Neural progenitor cell (in vitro differentiated cells): Measurements from ENCODE around the gene ARHGAP45.

ENCODE experiments used
- CTCF ChIP-seq: fragments of 200-600 bp; sonication (generic); IDR thresholded peaks from 2 replicates; pipeline ENCODE4 v1.5.1; 2017; ENCODE audit warnings: antibody characterized with exemption, mild to moderate bottlenecking
- EZH2 ChIP-seq: fragments of 200-600 bp; sonication (generic); IDR thresholded peaks from 2 replicates; pipeline ENCODE4 v1.6.1; 2017; ENCODE audit warnings: antibody characterized with exemption, mild to moderate bottlenecking, moderate library complexity
- EZH2phosphoT487 ChIP-seq: fragments of 200-600 bp; sonication (generic); IDR thresholded peaks from 2 replicates; pipeline ENCODE4 v1.6.1; 2017; ENCODE audit warnings: antibody characterized with exemption

- no peak for TF ChIP-seq CTCF
- TF ChIP-seq EZH2, result no peak
- no peak for TF ChIP-seq EZH2phosphoT487
Observed at GRCh38 chr19:1082928-1083816, 16.2 kb downstream of the ARHGAP45 start.
